Fibroblast of lung (primary cell): ENCODE results near the gene CNTN1. TPM values are rescaled to one million over a fixed set of nuclear protein-coding genes. Genes with fewer than 3 reads are reported as not detected.

Experiments
- DNase-seq, 2 donors: peaks; one replicate each; pipeline versions ENCODE4 v3.0.0 to v3.0.0-alpha.2; 2010; ENCODE audit warnings: low read depth in 2 of 2
- H2AFZ ChIP-seq: 2 replicates; pipeline ENCODE4 v1.5.1; 2012; ENCODE audit warnings: low read length, control low read depth, inconsistent platforms
- H3K27ac ChIP-seq: 2 replicates; pipeline ENCODE4 v1.5.1; 2011; ENCODE audit warnings: low read length, control low read depth; ENCODE audit not compliant: insufficient read depth
- H3K27me3 ChIP-seq: 2 replicates; pipeline ENCODE4 v1.5.1; 2011; ENCODE audit warnings: mild to moderate bottlenecking, low read length; ENCODE audit not compliant: control insufficient read depth, insufficient read depth
- H3K36me3 ChIP-seq: 2 replicates; pipeline ENCODE4 v1.5.1; 2011; ENCODE audit warnings: low read length; ENCODE audit not compliant: control insufficient read depth, insufficient read depth
- H3K4me1 ChIP-seq: 2 replicates; pipeline ENCODE4 v1.5.1; 2011; ENCODE audit warnings: low read length; ENCODE audit not compliant: control insufficient read depth, insufficient read depth; ENCODE audit errors: extremely low read depth
- H3K4me2 ChIP-seq: 2 replicates; pipeline ENCODE4 v1.5.1; 2011; ENCODE audit warnings: low read length, control low read depth; ENCODE audit not compliant: insufficient read depth; ENCODE audit errors: extremely low read depth
- H3K4me3 ChIP-seq, 4 experiments: fragments of 200-600 bp in 1 of 4; sonication (generic) in 1 of 4; replicated peaks in 1 of 4; 2 replicates each; pipeline ENCODE4 v1.5.1; 2011 to 2016; ENCODE audit warnings: low read length in 4 of 4, low read depth in 3 of 4, mild to moderate bottlenecking in 3 of 4, control low read depth in 2 of 4, inconsistent platforms in 1 of 4, mixed read lengths in 1 of 4; ENCODE audit not compliant: insufficient read depth in 1 of 4; ENCODE audit errors: control extremely low read depth in 1 of 4
- H3K79me2 ChIP-seq: 2 replicates; pipeline ENCODE4 v1.5.1; 2012; ENCODE audit warnings: mild to moderate bottlenecking, low read length, inconsistent platforms; ENCODE audit not compliant: control insufficient read depth, insufficient read depth
- H3K9ac ChIP-seq: 2 replicates; pipeline ENCODE4 v1.5.1; 2011; ENCODE audit warnings: mild to moderate bottlenecking, low read length, control low read depth; ENCODE audit not compliant: insufficient read depth
- H3K9me3 ChIP-seq: 2 replicates; pipeline ENCODE4 v1.5.1; 2012; ENCODE audit warnings: low read depth, low read length; ENCODE audit not compliant: control insufficient read depth, insufficient read depth
- H4K20me1 ChIP-seq: 2 replicates; pipeline ENCODE4 v1.5.1; 2011; ENCODE audit warnings: low read length; ENCODE audit not compliant: control insufficient read depth, insufficient read depth; ENCODE audit errors: extremely low read depth
- EZH2 ChIP-seq: IDR thresholded peaks from 2 replicates; pipeline ENCODE4 v1.5.1; 2012; ENCODE audit warnings: low read length, control low read depth, mild to moderate bottlenecking; ENCODE audit errors: missing control alignments
- polyA plus RNA-seq, 2 donors: library from polyadenylated mRNA; depleted of rRNA in 1 of 2; stranded (reverse) in 1 of 2; unstranded in 1 of 2; fragments of >200 nt; gene quantifications; 2 replicates each; pipeline ENCODE4 v1.2.1, GENCODE V29; 2011 to 2012; ENCODE audit warnings: missing spikeins in 1 of 2
- total RNA-seq: library from RNA; depleted of rRNA; stranded (reverse); fragments of >200 nt; gene quantifications from 2 replicates; pipeline ENCODE4 v1.2.1, GENCODE V29; 2014
- TF ChIP-seq, protein P1 (sequence below), 2 donors: IDR thresholded peaks in 1 of 2; conservative IDR thresholded peaks in 1 of 2; 1 replicate in 1 of 2; 2 replicates in 1 of 2; pipeline ENCODE4 v1.5.1; 2011 to 2012; ENCODE audit warnings: low read length in 2 of 2, control low read depth in 1 of 2, inconsistent platforms in 1 of 2, low read depth in 1 of 2, mild to moderate bottlenecking in 1 of 2

The CNTN1 gene
- total and polyA plus RNA-seq, 2 donors (not counting 1 experiment from before 2014, with no cell fraction given): 0.22 to 0.83 TPM

DNA sequence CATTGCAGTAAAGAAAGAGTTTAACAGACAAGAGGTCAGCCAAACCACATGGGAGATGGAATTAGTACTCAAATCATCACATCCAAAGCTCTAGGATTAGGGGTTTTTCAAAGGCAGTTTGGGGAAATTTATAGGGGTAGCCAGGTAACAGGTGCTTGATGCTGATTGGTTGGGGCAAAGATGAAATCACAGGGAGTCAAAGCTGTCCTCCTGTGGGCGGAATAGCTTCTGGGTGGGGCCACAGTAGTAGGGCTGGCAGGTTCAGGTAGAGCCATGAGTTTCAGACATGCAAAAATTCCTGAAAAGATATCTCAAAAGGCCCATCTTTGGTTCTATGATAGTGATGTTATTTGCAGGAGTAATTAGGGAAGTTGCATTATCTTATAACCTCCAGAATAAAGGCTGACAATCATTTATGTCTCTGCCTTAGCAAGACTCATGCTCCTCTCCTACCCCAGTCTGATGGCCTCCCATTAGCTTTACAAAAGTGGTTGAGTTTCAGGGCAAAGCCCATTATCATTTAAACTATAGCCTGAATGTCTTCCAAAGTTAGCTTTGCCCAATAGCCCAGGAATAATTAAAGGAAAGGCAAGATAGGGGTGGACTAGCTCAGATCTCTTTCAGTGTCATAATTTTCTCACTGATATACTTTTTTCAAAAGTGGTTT is 42.1 kb upstream of the CNTN1 start:
- no peak overlapping the region for H3K9ac ChIP-seq
- H3K4me3 ChIP-seq: no peak overlapping the region
- no peaks in the 10 kb centered on the region for H3K4me1 ChIP-seq
- H3K27ac ChIP-seq: no peak overlapping the region
- H3K9me3 ChIP-seq: no peaks in the 10 kb centered on the region
- no peak overlapping the region for H3K4me2 ChIP-seq
- TF ChIP-seq, protein P1, sequence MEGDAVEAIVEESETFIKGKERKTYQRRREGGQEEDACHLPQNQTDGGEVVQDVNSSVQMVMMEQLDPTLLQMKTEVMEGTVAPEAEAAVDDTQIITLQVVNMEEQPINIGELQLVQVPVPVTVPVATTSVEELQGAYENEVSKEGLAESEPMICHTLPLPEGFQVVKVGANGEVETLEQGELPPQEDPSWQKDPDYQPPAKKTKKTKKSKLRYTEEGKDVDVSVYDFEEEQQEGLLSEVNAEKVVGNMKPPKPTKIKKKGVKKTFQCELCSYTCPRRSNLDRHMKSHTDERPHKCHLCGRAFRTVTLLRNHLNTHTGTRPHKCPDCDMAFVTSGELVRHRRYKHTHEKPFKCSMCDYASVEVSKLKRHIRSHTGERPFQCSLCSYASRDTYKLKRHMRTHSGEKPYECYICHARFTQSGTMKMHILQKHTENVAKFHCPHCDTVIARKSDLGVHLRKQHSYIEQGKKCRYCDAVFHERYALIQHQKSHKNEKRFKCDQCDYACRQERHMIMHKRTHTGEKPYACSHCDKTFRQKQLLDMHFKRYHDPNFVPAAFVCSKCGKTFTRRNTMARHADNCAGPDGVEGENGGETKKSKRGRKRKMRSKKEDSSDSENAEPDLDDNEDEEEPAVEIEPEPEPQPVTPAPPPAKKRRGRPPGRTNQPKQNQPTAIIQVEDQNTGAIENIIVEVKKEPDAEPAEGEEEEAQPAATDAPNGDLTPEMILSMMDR (conservative IDR thresholded peaks at IDR 0.05 in 1 of 2, IDR thresholded peaks at IDR 0.05 in 1 of 2; ENCODE audit: low read depth in 1 of 2, low read length in 2 of 2): no peak
- TF ChIP-seq EZH2: no peak
- H3K36me3 ChIP-seq: no peaks in the 10 kb centered on the region
- no peaks in the 10 kb centered on the region for H4K20me1 ChIP-seq
- H3K79me2 ChIP-seq: no peaks in the 10 kb centered on the region
- DNase-seq: no peak
- H2AFZ ChIP-seq: no peak overlapping the region
- H3K27me3 ChIP-seq: no peaks in the 10 kb centered on the region

DNA sequence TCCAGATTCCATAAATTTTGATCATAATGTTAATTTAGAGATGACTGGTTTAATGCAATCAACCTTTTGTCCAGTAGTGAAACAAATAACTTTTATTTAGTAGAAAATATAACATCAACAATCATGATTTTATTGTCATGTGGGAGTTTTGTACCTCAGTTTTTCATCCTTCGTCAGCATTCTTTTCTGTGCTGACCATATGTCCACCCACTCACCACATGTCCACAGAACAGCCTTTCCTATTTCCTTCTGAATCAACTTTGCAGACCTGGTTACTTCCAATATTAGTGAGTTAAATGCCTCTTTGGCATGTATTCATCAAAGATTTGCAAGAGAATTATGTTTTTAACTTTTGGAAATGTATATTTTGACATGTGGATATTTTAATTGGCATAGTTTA is 36.8 kb upstream of the CNTN1 start:
- H3K4me2 ChIP-seq: no peak overlapping the region
- no peak overlapping the region for H3K4me3 ChIP-seq
- H3K27ac ChIP-seq: no peak overlapping the region
- H3K79me2 ChIP-seq: no peaks in the 10 kb centered on the region
- H3K36me3 ChIP-seq: no peaks in the 10 kb centered on the region
- no peak overlapping the region for H2AFZ ChIP-seq
- no peaks in the 10 kb centered on the region for H4K20me1 ChIP-seq
- H3K9me3 ChIP-seq: no peaks in the 10 kb centered on the region
- no peaks in the 10 kb centered on the region for H3K27me3 ChIP-seq
- no peak for TF ChIP-seq EZH2
- TF ChIP-seq, protein P1 (conservative IDR thresholded peaks at IDR 0.05 in 1 of 2, IDR thresholded peaks at IDR 0.05 in 1 of 2; ENCODE audit: low read depth in 1 of 2, low read length in 2 of 2): no peak
- DNase-seq: no peak
- no peaks in the 10 kb centered on the region for H3K4me1 ChIP-seq
- H3K9ac ChIP-seq: no peak overlapping the region

DNA sequence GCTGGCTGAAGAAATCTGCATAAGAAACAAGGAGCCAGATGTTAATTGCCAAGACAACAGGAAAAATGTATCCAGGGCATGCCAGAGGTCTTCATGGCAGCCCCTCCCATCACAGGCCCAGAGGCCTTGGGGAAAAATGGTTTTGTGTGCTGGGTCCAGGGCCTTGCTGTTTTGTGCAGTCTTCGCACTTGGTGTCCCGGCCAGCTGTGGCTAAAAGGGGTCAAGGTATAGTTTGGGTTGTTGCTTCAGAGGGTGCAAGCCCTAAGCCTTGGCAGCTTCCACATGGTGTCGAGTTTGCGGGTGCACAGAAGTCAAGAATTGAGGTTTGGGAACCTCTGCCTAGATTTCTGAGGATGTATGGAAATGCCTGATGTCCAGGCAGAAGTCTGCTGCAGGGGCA is 29.9 kb upstream of the CNTN1 start:
- no peak for TF ChIP-seq EZH2
- TF ChIP-seq, protein P1 (conservative IDR thresholded peaks at IDR 0.05 in 1 of 2, IDR thresholded peaks at IDR 0.05 in 1 of 2; ENCODE audit: low read depth in 1 of 2, low read length in 2 of 2): no peak
- H3K4me2 ChIP-seq: no peak overlapping the region
- H3K36me3 ChIP-seq: no peaks in the 10 kb centered on the region
- H3K9me3 ChIP-seq: no peaks in the 10 kb centered on the region
- H3K27me3 ChIP-seq: no peaks in the 10 kb centered on the region
- no peaks in the 10 kb centered on the region for H4K20me1 ChIP-seq
- no peak overlapping the region for H3K9ac ChIP-seq
- DNase-seq: no peak
- no peaks in the 10 kb centered on the region for H3K4me1 ChIP-seq
- H3K4me3 ChIP-seq: no peak overlapping the region
- H2AFZ ChIP-seq: no peak overlapping the region
- no peak overlapping the region for H3K27ac ChIP-seq
- H3K79me2 ChIP-seq: no peaks in the 10 kb centered on the region
